BE2C (cell line): ENCODE measurements around the gene EIF4E3.

Experiments
- DNase-seq: peaks from one replicate; pipeline ENCODE4 v3.0.0-alpha.2; 2020
- H3K27me3 ChIP-seq: fragments of 250-450 bp; sonication (Bioruptor Pico); 2 replicates; pipeline ENCODE4 v1.5.1; 2020; ENCODE audit warnings: mild to moderate bottlenecking
- H3K36me3 ChIP-seq: fragments of 250-450 bp; sonication (Bioruptor Pico); 2 replicates; pipeline ENCODE4 v1.5.1; 2020; ENCODE audit warnings: mild to moderate bottlenecking
- H3K4me1 ChIP-seq: fragments of 250-450 bp; sonication (Bioruptor Pico); 2 replicates; pipeline ENCODE4 v1.5.1; 2020
- H3K4me3 ChIP-seq: 2 replicates; pipeline ENCODE4 v1.5.1; 2011; ENCODE audit warnings: low read depth, low read length
- H3K9me3 ChIP-seq: fragments of 250-450 bp; sonication (Bioruptor Pico); 2 replicates; pipeline ENCODE4 v1.5.1; 2020
- CTCF ChIP-seq: IDR thresholded peaks from 2 replicates; pipeline ENCODE4 v1.5.1; 2012; ENCODE audit warnings: mild to moderate bottlenecking, low read depth, low read length

EIF4E3 gene

GRCh38 chr3:71629711-71630110 lies 95.5 kb downstream of the EIF4E3 start:
- no peak for DNase-seq
- no peaks in the 10 kb centered on the region for H3K9me3 ChIP-seq

GRCh38 chr3:71629289-71629688 lies 95.9 kb downstream of the EIF4E3 start:
- no peak overlapping the region for H3K4me3 ChIP-seq
- no peak for TF ChIP-seq CTCF
- H3K9me3 ChIP-seq: no peaks in the 10 kb centered on the region
- peaks cover 2% of the 10 kb centered on the region for H3K27me3 ChIP-seq
- no peak for DNase-seq
- H3K36me3 ChIP-seq: no peaks in the 10 kb centered on the region
- H3K4me1 ChIP-seq: no peaks in the 10 kb centered on the region

More at GRCh38 chr3:71629711-71630110, 95.5 kb downstream of the EIF4E3 start:
- Histone ChIP-seq H3K36me3 (no peaks in the 10 kb centered on the region), H3K4me1 (no peaks in the 10 kb centered on the region), H3K4me3 (no peak overlapping the region), H3K27me3 (peaks cover 2% of the 10 kb centered on the region)
- TF ChIP-seq CTCF: no peak

GRCh38 chr3:71628522-71628921 lies 96.7 kb downstream of the EIF4E3 start:
- Histone ChIP-seq H3K27me3 (peaks cover 2% of the 10 kb centered on the region), H3K36me3 (no peaks in the 10 kb centered on the region), H3K4me1 (no peaks in the 10 kb centered on the region), H3K9me3 (no peaks in the 10 kb centered on the region), H3K4me3 (no peak overlapping the region)
- DNase-seq: no peak
- TF ChIP-seq CTCF: no peak

GRCh38 chr3:71625676-71626075 lies 99.5 kb downstream of the EIF4E3 start:
- no peaks in the 10 kb centered on the region for H3K9me3 ChIP-seq
- H3K36me3 ChIP-seq: no peaks in the 10 kb centered on the region
- no peak overlapping the region for H3K4me3 ChIP-seq
- peaks cover 2% of the 10 kb centered on the region for H3K27me3 ChIP-seq
- no peaks in the 10 kb centered on the region for H3K4me1 ChIP-seq
- no peak for TF ChIP-seq CTCF
- no peak for DNase-seq
